Sigmoid colon (tissue), 7 donors: ENCODE data around the gene AK5. TPM values are rescaled to one million over a fixed set of nuclear protein-coding genes. Genes with fewer than 3 reads are reported as not detected.

ENCODE experiments used
- DNase-seq: peaks from one replicate; pipeline ENCODE4 v3.0.0-alpha.2; 2019
- H3K27ac ChIP-seq, 4 donors: fragments of 200-600 bp; sonication (generic); one replicate each; pipeline ENCODE4 v1.5.1; 2016 to 2019; ENCODE audit warnings: mild to moderate bottlenecking in 1 of 4
- H3K27me3 ChIP-seq, 3 donors: fragments of 200-600 bp; sonication (generic); one replicate each; pipeline ENCODE4 v1.5.1; 2019; ENCODE audit warnings: mild to moderate bottlenecking in 1 of 3
- H3K36me3 ChIP-seq, 4 donors: fragments of 200-600 bp; sonication (generic); one replicate each; pipeline ENCODE4 v1.5.1; 2016 to 2019
- H3K4me1 ChIP-seq, 4 donors: fragments of 200-600 bp; sonication (generic); one replicate each; pipeline ENCODE4 v1.5.1; 2017 to 2019
- H3K4me3 ChIP-seq, 4 donors: fragments of 200-600 bp; sonication (generic); one replicate each; pipeline ENCODE4 v1.5.1; 2017 to 2019; ENCODE audit warnings: mild to moderate bottlenecking in 2 of 4, moderate library complexity in 1 of 4
- H3K9me3 ChIP-seq, 4 donors: fragments of 200-600 bp in 3 of 4; sonication (generic) in 3 of 4; one replicate each; pipeline versions ENCODE4 v1.5.1 to v1.6.1; 2013 to 2019
- CTCF ChIP-seq, 4 experiments: fragments of 450-650 bp in 3 of 4; fragments of 200-600 bp in 1 of 4; IDR thresholded peaks; one replicate each; pipeline ENCODE4 v1.5.1; 2016 to 2019; ENCODE audit warnings: antibody characterized with exemption in 4 of 4, mild to moderate bottlenecking in 3 of 4, moderate library complexity in 2 of 4
- EP300 ChIP-seq, 4 donors: sonication (generic); formaldehyde crosslinking; IDR thresholded peaks; one replicate each; pipeline ENCODE4 v1.6.1; 2017; ENCODE audit warnings: antibody characterized with exemption in 4 of 4
- POLR2A ChIP-seq, 2 donors: fragments of 450-650 bp; IDR thresholded peaks; one replicate each; pipeline ENCODE4 v1.6.1; 2016; ENCODE audit warnings: antibody characterized with exemption in 2 of 2, mild to moderate bottlenecking in 2 of 2, moderate library complexity in 2 of 2
- POLR2AphosphoS5 ChIP-seq, 4 donors: sonication (generic); formaldehyde crosslinking; IDR thresholded peaks; one replicate each; pipeline ENCODE4 v1.6.1; 2017; ENCODE audit warnings: antibody characterized with exemption in 4 of 4
- WGBS, 2 donors: extraction: QIAGEN DNeasy Blood & Tissue Kit; methylation state at CpG; one replicate each; pipeline ENCODE4 v1.1.7; 2013; 5-methylcytosine and 5-hydroxymethylcytosine counted together
- intact Hi-C: fragments of 100-400 bp; cut with DNase I; formaldehyde crosslinking; loops from one replicate; pipeline ENCODE4 v1.15.1; 2023
- polyA plus RNA-seq, 3 donors: library from polyadenylated mRNA; stranded (reverse); fragments of 200-250 nt; gene quantifications; one replicate each; pipeline ENCODE4 v1.2.3, GENCODE V29; 2013
- total RNA-seq, 4 donors: library from RNA; depleted of rRNA; stranded (reverse); fragments of >200 nt; gene quantifications; one replicate each; pipeline ENCODE4 v1.1.0, GENCODE V29; 2016
- donor health status: healthy with polysubstance abuse.
- donor health status: Bipolar disorder and iron deficiency.
- donor health status: healthy.

Gene AK5
- total and polyA plus RNA-seq, 7 donors, result 0.33 to 6.1 (median 1.9) TPM; not detected in 1

GRCh38 chr1:77560741-77561140 is 278.9 kb downstream of the AK5 start:
- 94% methylated on average over 5 of the region's 5 CpGs for WGBS, 2 donors
- no peaks in the 10 kb centered on the region for H3K9me3 ChIP-seq
- H3K27me3 ChIP-seq, result no peaks in the 10 kb centered on the region
- peaks cover 0 to 29% (median 9%) of the 10 kb centered on the region in 4 donors for H3K36me3 ChIP-seq
- intact Hi-C loops, result no loop called here
- H3K4me1 ChIP-seq, result no peaks in the 10 kb centered on the region
- DNase-seq, result no peak
- no peak overlapping the region for H3K27ac ChIP-seq
- no peak overlapping the region for H3K4me3 ChIP-seq
- TF ChIP-seq POLR2AphosphoS5 (IDR thresholded peaks at IDR 0.05) (no peak), CTCF (IDR thresholded peaks at IDR 0.05) (no peak), POLR2A (IDR thresholded peaks at IDR 0.05) (no peak), EP300 (IDR thresholded peaks at IDR 0.05) (no peak)

GRCh38 chr1:77562596-77563150 is 280.9 kb downstream of the AK5 start:
- Histone ChIP-seq H3K27me3 (no peaks in the 10 kb centered on the region), H3K36me3 (peaks cover 0 to 48% (median 19%) of the 10 kb centered on the region in 4 donors), H3K4me3 (no peak overlapping the region), H3K27ac (no peak overlapping the region), H3K4me1 (no peaks in the 10 kb centered on the region), H3K9me3 (no peaks in the 10 kb centered on the region)
- DNase-seq, result no peak
- no peak for TF ChIP-seq EP300 (IDR thresholded peaks at IDR 0.05)
- no peak for TF ChIP-seq CTCF (IDR thresholded peaks at IDR 0.05)
- TF ChIP-seq POLR2AphosphoS5 (IDR thresholded peaks at IDR 0.05), result no peak
- no peak for TF ChIP-seq POLR2A (IDR thresholded peaks at IDR 0.05)
- 59 to 79% methylated on average over 3 of the region's 3 CpGs for WGBS, 2 donors
- intact Hi-C loops, result no loop called here

- Histone ChIP-seq H3K4me1 (no peaks in the 10 kb centered on the region), H3K36me3 (peaks cover 0 to 62% (median 20%) of the 10 kb centered on the region in 4 donors), H3K27me3 (no peaks in the 10 kb centered on the region), H3K27ac (no peak overlapping the region), H3K9me3 (no peaks in the 10 kb centered on the region), H3K4me3 (no peak overlapping the region)
- no peak for DNase-seq
- WGBS, 2 donors, result 87 to 88% methylated on average over 4 of the region's 4 CpGs
- TF ChIP-seq POLR2AphosphoS5 (IDR thresholded peaks at IDR 0.05) (no peak), CTCF (IDR thresholded peaks at IDR 0.05) (no peak), EP300 (IDR thresholded peaks at IDR 0.05) (no peak), POLR2A (IDR thresholded peaks at IDR 0.05) (no peak)
- intact Hi-C loops, result no loop called here
Measured at GRCh38 chr1:77565321-77565720, 283.5 kb downstream of the AK5 start.

- DNase-seq, result no peak
- Histone ChIP-seq H3K9me3 (no peaks in the 10 kb centered on the region), H3K36me3 (peaks cover 3 to 81% (median 22%) of the 10 kb centered on the region in 4 donors), H3K4me3 (no peak overlapping the region), H3K27ac (no peak overlapping the region), H3K27me3 (no peaks in the 10 kb centered on the region), H3K4me1 (no peaks in the 10 kb centered on the region)
- intact Hi-C loops, result no loop called here
- WGBS, 2 donors, result 97 to 99% methylated on average over 3 of the region's 3 CpGs
- TF ChIP-seq POLR2AphosphoS5 (IDR thresholded peaks at IDR 0.05) (no peak), POLR2A (IDR thresholded peaks at IDR 0.05) (no peak), EP300 (IDR thresholded peaks at IDR 0.05) (no peak), CTCF (IDR thresholded peaks at IDR 0.05) (no peak)
Measured at GRCh38 chr1:77571642-77572041, 289.8 kb downstream of the AK5 start.

GRCh38 chr1:77579547-77579946 is 297.7 kb downstream of the AK5 start:
- Histone ChIP-seq H3K9me3 (no peaks in the 10 kb centered on the region), H3K4me3 (no peak overlapping the region), H3K36me3 (peaks cover 3 to 86% (median 17%) of the 10 kb centered on the region in 4 donors), H3K27me3 (no peaks in the 10 kb centered on the region), H3K27ac (no peak overlapping the region), H3K4me1 (no peaks in the 10 kb centered on the region)
- DNase-seq, result no peak
- TF ChIP-seq EP300 (IDR thresholded peaks at IDR 0.05) (no peak), POLR2A (IDR thresholded peaks at IDR 0.05) (no peak)
- intact Hi-C loops, result no loop called here
- 94 to 98% methylated on average over 3 of the region's 3 CpGs for WGBS, 2 donors
